AG09319 (cell line): ENCODE measurements around the gene GMIP.
A peak's percentile ranks its signal among the peaks of the same experiment; 100 is the strongest.

Experiments
- DNase-seq: peaks from one replicate; pipeline ENCODE4 v3.0.0-alpha.2; 2010; ENCODE audit warnings: low read depth; ENCODE audit errors: extremely low read depth
- CTCF ChIP-seq: IDR thresholded peaks from 2 replicates; pipeline ENCODE4 v1.5.1; 2011; ENCODE audit warnings: low read depth, mild to moderate bottlenecking, inconsistent platforms, low read length, moderate library complexity

Gene GMIP

GRCh38 chr19:19623383-19623782, 20.1 kb downstream of the GMIP start:
- no peak for DNase-seq
- no peak for TF ChIP-seq CTCF

GRCh38 chr19:19619849-19620210, 23.6 kb downstream of the GMIP start:
- no peak for TF ChIP-seq CTCF
- no peak for DNase-seq

GRCh38 chr19:19619181-19619848, 24.1 kb downstream of the GMIP start:
- no peak for DNase-seq
- TF ChIP-seq CTCF, result no peak

- peak; percentile 68 for DNase-seq
- no peak for TF ChIP-seq CTCF
These were observed 25.0 kb downstream of the GMIP start, which contains the start of gene PBX4 for GRCh38 chr19:19618219-19619051. PBX4 (minus strand) TSS chr19:19618687; CDS start chr19:19618629, 58 bp downstream.

GRCh38 chr19:19615086-19615485, 28.4 kb downstream of the GMIP start:
- DNase-seq, result no peak
- no peak for TF ChIP-seq CTCF

GRCh38 chr19:19613506-19613905, 30.0 kb downstream of the GMIP start:
- no peak for TF ChIP-seq CTCF
- no peak for DNase-seq
